Rectal smooth muscle tissue (tissue), 1 donor: Measurements from ENCODE around the gene NCKAP5.

Source experiments
- H3K27ac ChIP-seq: one replicate; pipeline ENCODE4 v1.7.0; 2013; ENCODE audit warnings: low read depth, low read length, inconsistent platforms
- H3K27me3 ChIP-seq: one replicate; pipeline ENCODE4 v1.7.0; 2013; ENCODE audit warnings: low read length; ENCODE audit not compliant: control insufficient read depth, insufficient read depth
- H3K36me3 ChIP-seq: one replicate; pipeline ENCODE4 v1.7.0; 2013; ENCODE audit warnings: low read length; ENCODE audit not compliant: control insufficient read depth, insufficient read depth
- H3K4me1 ChIP-seq: one replicate; pipeline ENCODE4 v1.7.0; 2013; ENCODE audit warnings: low read length; ENCODE audit not compliant: control insufficient read depth, insufficient read depth
- H3K4me3 ChIP-seq: one replicate; pipeline ENCODE4 v1.7.0; 2013; ENCODE audit warnings: low read length
- H3K9ac ChIP-seq: one replicate; pipeline ENCODE4 v1.7.0; 2013; ENCODE audit warnings: low read length

Gene NCKAP5

DNA sequence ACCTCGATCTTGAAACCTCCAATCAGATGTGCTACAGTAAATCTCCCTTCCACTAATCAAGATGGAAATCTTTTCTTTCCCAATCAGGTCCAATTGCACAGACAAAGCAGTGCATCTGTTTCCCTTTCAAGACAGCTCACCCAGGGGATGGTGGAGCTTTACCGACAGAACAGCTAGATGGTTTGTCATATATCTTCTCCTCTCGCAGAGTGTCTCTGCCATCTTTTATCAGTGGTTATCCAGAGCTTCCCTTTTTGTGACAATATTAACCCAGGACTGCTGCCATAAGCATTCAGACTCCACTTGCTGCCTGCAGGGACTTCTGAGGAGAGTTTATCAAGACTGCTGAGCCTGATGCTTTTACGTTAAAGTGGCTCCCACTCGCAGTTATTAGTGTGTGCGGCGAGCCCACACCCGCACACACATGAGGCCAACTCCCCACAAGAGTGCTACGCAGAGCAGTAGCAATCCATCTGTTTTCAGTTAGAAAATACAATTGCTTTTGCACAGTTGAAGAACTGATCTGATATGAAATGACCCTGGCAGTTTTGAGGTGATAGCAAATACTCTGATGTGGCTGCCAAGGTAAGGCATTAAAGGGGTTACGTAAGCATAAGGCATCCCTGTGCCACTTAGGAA, 398.9 kb downstream of the NCKAP5 start:
- Histone ChIP-seq H3K9ac (no peak overlapping the region), H3K27ac (no peak overlapping the region), H3K36me3 (no peaks in the 10 kb centered on the region), H3K4me3 (no peak overlapping the region), H3K27me3 (no peaks in the 10 kb centered on the region), H3K4me1 (no peaks in the 10 kb centered on the region)

DNA sequence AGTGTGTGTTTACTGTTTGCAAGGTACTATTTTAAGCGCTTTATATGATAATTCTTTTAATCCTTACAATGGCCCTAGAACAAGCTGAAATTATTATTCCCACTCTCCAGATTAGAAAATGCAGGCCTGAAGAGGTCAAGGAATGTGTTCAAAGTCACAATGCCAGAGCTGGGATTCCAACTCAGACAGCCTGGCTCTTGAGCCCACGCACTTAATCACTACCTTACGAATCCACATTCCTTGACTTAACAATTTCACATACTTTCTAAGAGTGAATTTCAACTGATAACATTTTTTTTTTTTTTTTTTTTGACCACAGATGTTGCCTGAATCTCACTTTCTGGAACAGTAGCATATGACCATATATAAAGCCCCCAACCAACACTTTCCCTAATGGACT, 400.3 kb downstream of the NCKAP5 start:
- no peak overlapping the region for H3K27ac ChIP-seq
- no peak overlapping the region for H3K4me3 ChIP-seq
- H3K27me3 ChIP-seq: no peaks in the 10 kb centered on the region
- no peaks in the 10 kb centered on the region for H3K36me3 ChIP-seq
- H3K4me1 ChIP-seq: no peaks in the 10 kb centered on the region
- H3K9ac ChIP-seq: no peak overlapping the region

DNA sequence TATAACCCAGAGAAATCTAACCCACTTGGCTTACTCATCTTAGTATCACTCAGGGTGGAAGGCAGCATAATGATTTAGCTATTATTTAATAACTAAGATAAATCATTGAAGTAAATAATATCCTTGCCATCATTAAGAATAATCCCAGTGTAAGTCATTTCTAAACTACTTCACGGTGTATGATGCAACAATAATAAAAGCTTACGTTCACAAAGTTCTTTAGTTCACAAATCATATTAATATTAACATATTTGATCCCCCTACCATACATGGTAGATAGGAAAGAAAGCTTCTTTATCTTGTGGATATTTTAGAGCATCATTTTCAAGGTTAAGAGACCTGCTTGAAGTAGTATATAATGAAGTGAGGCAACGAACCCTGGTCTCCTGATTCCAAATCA, 401.0 kb downstream of the NCKAP5 start:
- H3K4me1 ChIP-seq: no peaks in the 10 kb centered on the region
- H3K36me3 ChIP-seq: no peaks in the 10 kb centered on the region
- no peak overlapping the region for H3K9ac ChIP-seq
- no peak overlapping the region for H3K27ac ChIP-seq
- H3K27me3 ChIP-seq: no peaks in the 10 kb centered on the region
- no peak overlapping the region for H3K4me3 ChIP-seq

DNA sequence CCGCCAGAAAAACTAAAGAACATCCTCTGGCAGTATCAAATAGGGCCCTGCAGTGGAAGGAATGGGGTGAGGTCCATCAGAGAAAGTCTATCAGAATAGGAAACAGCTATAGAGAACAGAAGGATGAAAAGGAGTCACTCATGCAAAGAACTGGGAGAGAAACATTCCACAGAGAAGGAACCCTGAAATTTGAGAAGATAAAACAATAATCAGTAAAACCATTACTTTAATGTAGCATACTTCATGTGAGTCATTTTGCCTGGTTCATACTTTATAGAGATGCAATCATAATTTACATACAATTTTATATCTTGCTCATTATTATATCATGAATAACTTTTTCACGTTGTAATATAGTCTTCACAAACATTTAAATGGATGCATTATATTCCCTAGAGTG, 402.2 kb downstream of the NCKAP5 start:
- Histone ChIP-seq H3K27me3 (no peaks in the 10 kb centered on the region), H3K36me3 (no peaks in the 10 kb centered on the region), H3K4me3 (no peak overlapping the region), H3K27ac (no peak overlapping the region), H3K4me1 (no peaks in the 10 kb centered on the region), H3K9ac (no peak overlapping the region)

DNA sequence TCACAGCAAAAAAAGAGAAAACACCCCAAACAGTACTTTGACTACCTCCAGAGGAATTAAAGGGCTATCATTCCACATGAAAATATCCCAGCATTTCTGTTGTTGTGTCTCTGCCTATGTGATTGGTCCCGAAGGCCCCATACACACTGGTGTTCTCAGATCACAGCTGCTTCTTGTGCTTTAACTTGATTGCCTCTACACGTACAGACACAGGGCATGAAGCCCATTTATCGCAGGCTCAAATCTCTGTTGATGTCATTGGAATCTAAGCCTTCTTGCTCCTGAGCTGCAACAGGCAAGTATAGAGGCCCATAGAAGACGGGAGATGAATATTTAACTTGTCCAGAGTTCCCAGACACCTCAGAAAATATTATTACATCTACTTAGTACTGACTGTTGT, 405.2 kb downstream of the NCKAP5 start:
- Histone ChIP-seq H3K4me3 (no peak overlapping the region), H3K27ac (no peak overlapping the region), H3K9ac (no peak overlapping the region), H3K27me3 (no peaks in the 10 kb centered on the region), H3K36me3 (no peaks in the 10 kb centered on the region), H3K4me1 (no peaks in the 10 kb centered on the region)

DNA sequence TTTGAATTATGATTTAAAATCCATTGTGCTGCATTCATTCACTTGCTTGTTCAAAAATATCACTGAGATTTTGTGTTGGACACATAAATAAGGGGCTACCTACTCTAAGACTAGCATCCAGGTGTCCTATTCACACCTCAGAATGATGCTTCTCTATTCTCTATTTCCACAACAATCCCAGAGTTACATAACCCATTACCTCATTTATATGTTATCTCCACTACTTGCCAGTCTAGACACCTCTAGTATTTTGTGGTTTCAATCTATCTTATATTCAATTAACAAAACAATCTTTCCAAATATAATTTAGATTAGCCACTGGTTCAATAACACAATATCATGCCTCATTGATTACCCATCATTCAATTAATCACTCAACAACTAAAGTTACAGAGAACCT, 409.8 kb downstream of the NCKAP5 start:
- Histone ChIP-seq H3K27me3 (no peaks in the 10 kb centered on the region), H3K4me1 (no peaks in the 10 kb centered on the region), H3K36me3 (no peaks in the 10 kb centered on the region), H3K27ac (no peak overlapping the region), H3K4me3 (no peak overlapping the region), H3K9ac (no peak overlapping the region)

DNA sequence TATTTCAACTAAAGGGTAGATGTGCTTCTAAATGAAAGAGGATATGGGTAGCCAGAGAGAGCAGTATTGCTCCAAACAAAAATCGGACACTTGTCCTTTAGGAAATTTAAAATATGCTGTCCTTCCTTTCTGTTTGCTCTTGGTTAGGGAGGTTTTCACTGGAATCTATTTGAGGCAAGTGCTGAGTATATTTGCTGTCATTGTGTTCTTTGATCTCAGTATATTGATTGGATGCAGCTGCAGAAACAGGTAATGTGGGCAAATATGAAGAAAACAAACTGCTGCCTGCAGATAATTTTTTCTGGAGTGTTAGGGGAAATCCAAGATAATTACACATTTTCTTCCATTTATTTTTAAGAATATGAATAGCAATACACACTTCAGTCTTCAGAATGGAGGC, 410.2 kb downstream of the NCKAP5 start:
- no peaks in the 10 kb centered on the region for H3K27me3 ChIP-seq
- no peak overlapping the region for H3K27ac ChIP-seq
- H3K4me3 ChIP-seq: no peak overlapping the region
- H3K36me3 ChIP-seq: no peaks in the 10 kb centered on the region
- no peaks in the 10 kb centered on the region for H3K4me1 ChIP-seq
- H3K9ac ChIP-seq: no peak overlapping the region

DNA sequence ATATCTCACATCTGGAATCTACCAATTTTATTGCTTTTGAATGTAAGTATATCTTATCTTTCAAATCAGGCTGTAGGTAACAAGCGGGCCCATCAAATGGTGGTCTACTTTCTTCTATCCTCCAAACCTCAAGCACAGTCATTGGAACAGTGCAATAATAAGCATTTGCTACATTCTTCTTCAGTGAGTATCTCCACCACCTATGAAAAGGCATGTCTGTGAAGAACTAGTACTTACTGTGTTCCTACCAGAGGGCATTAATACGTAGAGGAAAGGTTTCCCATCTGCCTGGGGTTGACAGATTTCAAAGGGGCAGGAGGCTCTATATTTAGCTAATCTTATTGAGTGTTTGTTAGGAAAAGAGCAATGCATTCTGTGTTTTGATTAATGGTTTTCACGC, 411.1 kb downstream of the NCKAP5 start:
- Histone ChIP-seq H3K36me3 (no peaks in the 10 kb centered on the region), H3K27me3 (no peaks in the 10 kb centered on the region), H3K4me1 (no peaks in the 10 kb centered on the region), H3K27ac (no peak overlapping the region), H3K9ac (no peak overlapping the region), H3K4me3 (no peak overlapping the region)

DNA sequence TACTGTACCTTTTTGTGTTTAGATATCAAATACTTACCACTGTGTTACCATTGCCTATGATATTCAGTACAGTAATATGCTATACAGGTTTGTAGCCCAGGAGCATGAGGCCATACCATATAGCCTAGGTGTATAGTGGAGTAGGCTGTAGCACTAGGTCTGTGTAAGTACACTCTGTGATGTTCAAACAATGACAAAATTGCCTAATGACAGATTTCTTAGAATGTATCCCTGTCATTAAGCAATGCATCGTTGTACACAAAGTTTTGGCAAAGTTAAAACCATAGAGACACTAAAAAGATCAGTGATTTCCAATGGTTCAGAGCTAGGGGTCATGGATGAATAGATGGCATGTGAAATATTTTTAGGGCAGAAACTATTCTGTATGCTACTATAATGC, 415.5 kb downstream of the NCKAP5 start:
- no peak overlapping the region for H3K27ac ChIP-seq
- H3K9ac ChIP-seq: no peak overlapping the region
- no peak overlapping the region for H3K4me3 ChIP-seq
- no peaks in the 10 kb centered on the region for H3K27me3 ChIP-seq
- H3K4me1 ChIP-seq: no peaks in the 10 kb centered on the region
- H3K36me3 ChIP-seq: no peaks in the 10 kb centered on the region

DNA sequence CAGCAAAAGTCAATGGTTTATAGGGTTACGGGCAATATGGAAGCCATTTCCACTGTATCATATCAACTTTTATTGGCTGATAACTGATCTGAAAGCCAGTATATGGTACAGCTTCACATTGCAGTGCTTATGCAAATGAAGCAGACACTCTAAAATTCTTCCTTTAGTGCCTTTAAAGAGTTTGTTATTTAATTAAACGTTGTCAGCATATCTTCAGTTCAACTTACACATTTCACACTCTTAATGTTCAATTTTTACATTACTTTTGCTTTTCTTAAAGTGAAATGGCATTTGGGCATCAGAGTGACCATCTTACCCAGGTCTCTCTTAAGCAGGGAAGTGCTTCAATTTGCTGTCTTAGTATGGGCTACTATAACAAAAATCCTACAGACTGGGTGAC, 420.1 kb downstream of the NCKAP5 start:
- H3K9ac ChIP-seq: no peak overlapping the region
- no peak overlapping the region for H3K27ac ChIP-seq
- no peaks in the 10 kb centered on the region for H3K36me3 ChIP-seq
- H3K27me3 ChIP-seq: no peaks in the 10 kb centered on the region
- H3K4me1 ChIP-seq: no peaks in the 10 kb centered on the region
- H3K4me3 ChIP-seq: no peak overlapping the region

DNA sequence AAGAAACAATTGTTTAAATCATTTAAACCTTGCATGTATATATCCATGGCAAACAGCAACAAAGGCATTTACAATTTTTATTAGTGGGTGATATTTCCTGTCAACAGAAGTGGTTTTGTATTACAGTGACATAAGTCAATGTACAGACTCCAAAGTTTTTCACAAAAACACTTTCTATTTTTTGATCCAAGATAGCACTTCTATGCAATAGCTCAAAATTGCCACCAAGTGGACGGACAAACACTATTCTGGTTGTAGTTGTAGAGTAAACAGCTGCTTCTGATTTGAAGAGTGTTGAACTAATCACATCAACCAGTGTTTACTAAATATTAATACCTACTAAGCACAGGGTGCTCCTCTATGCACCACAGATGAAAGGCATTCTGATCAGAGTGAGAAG, 421.4 kb downstream of the NCKAP5 start:
- Histone ChIP-seq H3K27ac (no peak overlapping the region), H3K36me3 (no peaks in the 10 kb centered on the region), H3K9ac (no peak overlapping the region), H3K4me3 (no peak overlapping the region), H3K4me1 (no peaks in the 10 kb centered on the region), H3K27me3 (no peaks in the 10 kb centered on the region)

DNA sequence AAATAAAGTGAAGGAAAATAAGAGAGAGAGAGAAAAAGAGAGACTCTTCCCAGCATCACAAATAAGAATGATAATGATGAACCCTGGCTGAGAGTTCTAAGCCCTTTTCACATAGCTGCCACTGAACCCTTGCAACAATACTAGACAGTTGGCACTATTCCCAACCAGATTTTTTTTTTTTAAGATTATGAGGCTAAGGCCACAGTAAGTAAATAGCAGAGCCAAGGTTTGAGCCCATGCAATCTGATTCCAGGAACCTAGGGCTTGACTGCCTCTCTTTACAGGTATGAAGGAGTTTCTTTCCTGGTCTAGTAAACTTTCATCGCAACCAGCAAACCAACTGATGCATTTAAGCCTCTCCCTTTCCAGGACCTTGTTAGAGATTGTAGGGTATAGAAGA, 424.6 kb downstream of the NCKAP5 start:
- no peaks in the 10 kb centered on the region for H3K27me3 ChIP-seq
- H3K36me3 ChIP-seq: no peaks in the 10 kb centered on the region
- no peak overlapping the region for H3K4me3 ChIP-seq
- H3K27ac ChIP-seq: no peak overlapping the region
- no peaks in the 10 kb centered on the region for H3K4me1 ChIP-seq
- H3K9ac ChIP-seq: no peak overlapping the region

DNA sequence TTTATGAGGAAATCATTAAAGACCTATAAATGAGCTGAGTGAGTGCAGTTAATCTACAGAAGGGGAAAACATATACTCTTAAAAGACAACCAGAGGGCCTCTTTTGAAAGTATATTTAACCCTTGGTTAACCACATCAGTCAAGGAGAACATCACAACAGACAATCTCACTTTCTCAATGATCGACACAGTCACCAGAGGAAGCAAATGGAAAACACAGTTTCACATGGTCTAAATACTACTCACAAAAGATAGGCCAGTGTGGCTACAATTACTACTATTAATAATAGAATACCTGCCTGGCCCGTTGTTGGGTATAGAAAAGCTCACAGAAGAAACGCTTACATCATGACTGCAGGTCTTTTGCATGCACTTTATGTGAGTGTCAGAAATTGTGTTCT, 426.2 kb downstream of the NCKAP5 start:
- no peak overlapping the region for H3K4me3 ChIP-seq
- no peak overlapping the region for H3K9ac ChIP-seq
- H3K27me3 ChIP-seq: no peaks in the 10 kb centered on the region
- H3K36me3 ChIP-seq: no peaks in the 10 kb centered on the region
- H3K4me1 ChIP-seq: no peaks in the 10 kb centered on the region
- H3K27ac ChIP-seq: no peak overlapping the region
